ENCODE data around the gene CHST10. TPM values are rescaled to one million over a fixed set of nuclear protein-coding genes. Genes with fewer than 3 reads are reported as not detected.

Gene CHST10
- total RNA-seq: 6.0 and 9.0 TPM in 2 replicates

GRCh38 chr2:100416935-100417710 is at the start of gene CHST10:
Gene CHST10, minus strand, starts transcription at chr2:100417668. Its CDS starts 10,993 bp downstream, at chr2:100406675.

Other genes starting within 250 kb of the CHST10 start
- gene LONRF2, start 95.2 kb downstream of the CHST10 start, total RNA-seq: 0.52 and 3.6 TPM in 2 replicates
- gene NMS, start 52.8 kb upstream of the CHST10 start, total RNA-seq: not detected in 2 replicates
- 9.6 and 13.7 TPM in 2 replicates for gene PDCL3, start 145.3 kb upstream of the CHST10 start, total RNA-seq

Measured in smooth muscle cell of the pulmonary artery (primary cell).